ENCODE measurements around the gene LGMN. TPM values are rescaled to one million over a fixed set of nuclear protein-coding genes. Genes with fewer than 3 reads are reported as not detected.

LGMN gene
- total and polyA plus RNA-seq, 2 experiments from 2014 or later = 130 to 169 TPM

DNA sequence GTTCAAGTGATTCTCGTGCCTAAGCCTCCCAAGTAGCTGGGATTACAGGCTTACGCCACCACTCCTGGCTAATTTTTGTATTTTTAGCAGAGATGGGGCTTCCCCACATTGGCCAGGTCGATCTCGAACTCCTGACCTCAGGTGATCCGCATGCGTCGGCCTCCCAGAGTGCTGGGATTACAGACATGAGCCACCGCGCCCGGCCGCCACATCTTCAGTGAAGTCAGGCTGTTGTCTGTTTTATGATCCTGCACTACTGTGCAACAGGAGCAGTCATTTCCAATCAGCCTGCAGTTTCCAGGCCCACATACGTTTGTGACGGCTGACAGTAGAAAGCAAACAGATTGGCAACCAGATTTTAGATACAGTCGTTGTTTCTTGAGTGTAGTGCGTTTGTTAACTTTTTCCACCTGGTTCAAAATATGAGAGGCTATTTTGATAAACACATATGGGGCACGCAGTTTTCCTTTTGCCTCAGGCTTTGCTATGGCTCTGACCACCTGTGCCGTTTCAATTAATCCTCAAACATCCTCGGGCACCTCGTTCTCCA is 74.8 kb downstream of the LGMN start:
- Histone ChIP-seq H3K27me3 (no peaks in the 10 kb centered on the region), H3K4me2 (no peak overlapping the region), H3K79me2 (no peaks in the 10 kb centered on the region), H3K9me3 (ENCODE audit: low read depth) (no peaks in the 10 kb centered on the region), H3K27ac (no peak overlapping the region), H2AFZ (no peak overlapping the region), H4K20me1 (ENCODE audit: insufficient read depth, poor library complexity, severe bottlenecking) (no peaks in the 10 kb centered on the region), H3K4me1 (ENCODE audit: insufficient read depth) (no peaks in the 10 kb centered on the region), H3K36me3 (replicated peaks; ENCODE audit: insufficient read depth, low read depth) (no peaks in the 10 kb centered on the region), H3K4me3 (no peak overlapping the region), H3K9me2 (replicated peaks; ENCODE audit: insufficient read depth) (no peaks in the 10 kb centered on the region)
- WGBS (ENCODE audit: low lambda C conversion rate, missing lambda C conversion rate) = 66% methylated on average over 19 of the region's 19 CpGs
- no peak for TF ChIP-seq EZH2 (IDR thresholded peaks at IDR 0.05; ENCODE audit: borderline replicate concordance)
- TF ChIP-seq, protein P1, sequence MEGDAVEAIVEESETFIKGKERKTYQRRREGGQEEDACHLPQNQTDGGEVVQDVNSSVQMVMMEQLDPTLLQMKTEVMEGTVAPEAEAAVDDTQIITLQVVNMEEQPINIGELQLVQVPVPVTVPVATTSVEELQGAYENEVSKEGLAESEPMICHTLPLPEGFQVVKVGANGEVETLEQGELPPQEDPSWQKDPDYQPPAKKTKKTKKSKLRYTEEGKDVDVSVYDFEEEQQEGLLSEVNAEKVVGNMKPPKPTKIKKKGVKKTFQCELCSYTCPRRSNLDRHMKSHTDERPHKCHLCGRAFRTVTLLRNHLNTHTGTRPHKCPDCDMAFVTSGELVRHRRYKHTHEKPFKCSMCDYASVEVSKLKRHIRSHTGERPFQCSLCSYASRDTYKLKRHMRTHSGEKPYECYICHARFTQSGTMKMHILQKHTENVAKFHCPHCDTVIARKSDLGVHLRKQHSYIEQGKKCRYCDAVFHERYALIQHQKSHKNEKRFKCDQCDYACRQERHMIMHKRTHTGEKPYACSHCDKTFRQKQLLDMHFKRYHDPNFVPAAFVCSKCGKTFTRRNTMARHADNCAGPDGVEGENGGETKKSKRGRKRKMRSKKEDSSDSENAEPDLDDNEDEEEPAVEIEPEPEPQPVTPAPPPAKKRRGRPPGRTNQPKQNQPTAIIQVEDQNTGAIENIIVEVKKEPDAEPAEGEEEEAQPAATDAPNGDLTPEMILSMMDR (IDR thresholded peaks at IDR 0.05; ENCODE audit: poor library complexity) = no peak
- no peak for TF ChIP-seq EZH2phosphoT487 (IDR thresholded peaks at IDR 0.05; ENCODE audit: low read depth, severe bottlenecking, unreplicated experiment)
- DNase-seq (ENCODE audit: low spot score) = no peak

DNA sequence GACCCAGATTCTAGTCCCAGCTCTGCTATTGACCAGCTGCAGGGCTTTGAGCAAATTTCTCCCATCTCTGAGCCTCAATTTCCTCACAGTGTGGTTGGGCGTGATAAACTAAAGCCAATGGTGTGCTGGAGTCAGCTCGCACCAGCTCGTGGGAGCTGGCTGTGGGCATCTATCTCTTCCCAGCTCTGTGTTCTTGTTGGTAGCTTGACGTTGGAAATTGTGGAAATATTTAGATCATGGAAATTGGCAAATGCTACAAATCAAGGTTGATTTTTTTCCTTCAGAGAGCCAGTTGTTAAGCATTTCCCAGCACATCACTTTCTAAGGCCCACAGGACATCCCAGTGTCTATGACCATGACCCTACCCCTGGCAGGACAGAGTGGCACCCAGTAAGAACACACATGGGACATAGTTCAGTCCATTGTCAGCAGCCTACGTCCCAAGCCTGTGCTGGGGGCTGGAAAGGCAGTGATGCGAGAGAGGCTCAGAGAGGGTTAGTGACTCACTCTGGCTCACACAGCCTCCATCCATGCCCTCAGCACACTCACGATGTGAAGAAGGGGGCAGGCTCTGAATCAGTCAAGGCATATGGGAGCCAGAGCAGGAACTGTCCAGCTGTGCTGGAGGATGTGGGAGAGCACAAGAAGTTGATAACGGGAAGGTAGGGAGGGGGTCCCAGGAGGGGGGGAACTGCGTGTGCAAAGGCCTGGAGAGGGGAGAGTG is 77.6 kb downstream of the LGMN start:
- no peaks in the 10 kb centered on the region for H4K20me1 ChIP-seq (ENCODE audit: insufficient read depth, poor library complexity, severe bottlenecking)
- DNase-seq (ENCODE audit: low spot score) = no peak
- H3K4me3 ChIP-seq = no peak overlapping the region
- WGBS (ENCODE audit: low lambda C conversion rate, missing lambda C conversion rate) = 90% methylated on average over 9 of the region's 9 CpGs
- H3K9me3 ChIP-seq (ENCODE audit: low read depth) = no peaks in the 10 kb centered on the region
- TF ChIP-seq EZH2phosphoT487 (IDR thresholded peaks at IDR 0.05; ENCODE audit: low read depth, severe bottlenecking, unreplicated experiment) = no peak
- TF ChIP-seq, protein P1 (IDR thresholded peaks at IDR 0.05; ENCODE audit: poor library complexity) = no peak
- no peak for TF ChIP-seq EZH2 (IDR thresholded peaks at IDR 0.05; ENCODE audit: borderline replicate concordance)
- H3K4me1 ChIP-seq (ENCODE audit: insufficient read depth) = no peaks in the 10 kb centered on the region
- no peaks in the 10 kb centered on the region for H3K36me3 ChIP-seq (replicated peaks; ENCODE audit: insufficient read depth, low read depth)
- no peaks in the 10 kb centered on the region for H3K79me2 ChIP-seq
- H3K9me2 ChIP-seq (replicated peaks; ENCODE audit: insufficient read depth) = no peaks in the 10 kb centered on the region
- H3K27ac ChIP-seq = peak overlapping the region; percentile 23
- no peaks in the 10 kb centered on the region for H3K27me3 ChIP-seq
- no peak overlapping the region for H2AFZ ChIP-seq
- no peak overlapping the region for H3K4me2 ChIP-seq

DNA sequence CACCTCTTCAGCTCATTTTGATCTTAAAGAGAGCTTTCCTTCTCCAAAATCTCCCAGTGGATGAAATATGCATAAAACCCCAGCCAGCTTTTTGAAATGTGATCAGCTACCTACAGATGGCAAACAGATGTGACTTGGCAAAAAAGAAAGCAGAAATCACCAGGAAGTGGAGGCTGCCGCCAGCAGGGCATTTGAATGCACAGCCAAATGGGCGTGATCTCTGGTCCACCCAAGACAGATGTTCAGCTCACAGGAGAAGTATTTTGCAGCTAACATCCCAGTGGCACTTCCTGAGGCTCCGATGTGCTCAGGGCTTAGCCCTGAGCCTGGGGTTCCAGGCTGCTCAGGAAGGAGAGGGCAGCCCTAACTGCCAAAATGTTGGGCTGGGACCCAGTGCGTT is 78.3 kb downstream of the LGMN start:
- Histone ChIP-seq H3K4me2 (no peak overlapping the region), H3K4me3 (no peak overlapping the region), H3K79me2 (no peaks in the 10 kb centered on the region), H3K27me3 (no peaks in the 10 kb centered on the region), H3K36me3 (replicated peaks; ENCODE audit: insufficient read depth, low read depth) (no peaks in the 10 kb centered on the region), H3K9me3 (ENCODE audit: low read depth) (no peaks in the 10 kb centered on the region), H3K9me2 (replicated peaks; ENCODE audit: insufficient read depth) (no peaks in the 10 kb centered on the region), H3K27ac (peak overlapping the region; percentile 23), H3K4me1 (ENCODE audit: insufficient read depth) (no peaks in the 10 kb centered on the region), H4K20me1 (ENCODE audit: insufficient read depth, poor library complexity, severe bottlenecking) (no peaks in the 10 kb centered on the region), H2AFZ (no peak overlapping the region)
- 75% methylated on average over 4 of the region's 4 CpGs for WGBS (ENCODE audit: low lambda C conversion rate, missing lambda C conversion rate)
- no peak for DNase-seq (ENCODE audit: low spot score)
- no peak for TF ChIP-seq EZH2phosphoT487 (IDR thresholded peaks at IDR 0.05; ENCODE audit: low read depth, severe bottlenecking, unreplicated experiment)
- TF ChIP-seq, protein P1 (IDR thresholded peaks at IDR 0.05; ENCODE audit: poor library complexity) = no peak
- TF ChIP-seq EZH2 (IDR thresholded peaks at IDR 0.05; ENCODE audit: borderline replicate concordance) = no peak

Data from hepatocyte (in vitro differentiated cells).